ENCODE measurements around the gene NASP.

- TF ChIP-seq CTCF (IDR thresholded peaks at IDR 0.05 in 4 of 5, conservative IDR thresholded peaks at IDR 0.05 in 1 of 5) (no peak), POLR2A (IDR thresholded peaks at IDR 0.05) (no peak)
These were observed 13.2 kb upstream of the NASP start for GRCh38 chr1:45570631-45571030.
